GM12801 (cell line): ENCODE data around the gene UTS2R.

ENCODE experiments used
- TF ChIP-seq, protein P1 (sequence below): IDR thresholded peaks from one replicate; pipeline ENCODE4 v1.5.1; 2011; ENCODE audit warnings: control low read depth; ENCODE audit not compliant: insufficient read length; ENCODE audit errors: extremely low read depth

UTS2R gene

GRCh38 chr17:82339634-82340580, 31.7 kb upstream of the UTS2R start:
- TF ChIP-seq, protein P1, sequence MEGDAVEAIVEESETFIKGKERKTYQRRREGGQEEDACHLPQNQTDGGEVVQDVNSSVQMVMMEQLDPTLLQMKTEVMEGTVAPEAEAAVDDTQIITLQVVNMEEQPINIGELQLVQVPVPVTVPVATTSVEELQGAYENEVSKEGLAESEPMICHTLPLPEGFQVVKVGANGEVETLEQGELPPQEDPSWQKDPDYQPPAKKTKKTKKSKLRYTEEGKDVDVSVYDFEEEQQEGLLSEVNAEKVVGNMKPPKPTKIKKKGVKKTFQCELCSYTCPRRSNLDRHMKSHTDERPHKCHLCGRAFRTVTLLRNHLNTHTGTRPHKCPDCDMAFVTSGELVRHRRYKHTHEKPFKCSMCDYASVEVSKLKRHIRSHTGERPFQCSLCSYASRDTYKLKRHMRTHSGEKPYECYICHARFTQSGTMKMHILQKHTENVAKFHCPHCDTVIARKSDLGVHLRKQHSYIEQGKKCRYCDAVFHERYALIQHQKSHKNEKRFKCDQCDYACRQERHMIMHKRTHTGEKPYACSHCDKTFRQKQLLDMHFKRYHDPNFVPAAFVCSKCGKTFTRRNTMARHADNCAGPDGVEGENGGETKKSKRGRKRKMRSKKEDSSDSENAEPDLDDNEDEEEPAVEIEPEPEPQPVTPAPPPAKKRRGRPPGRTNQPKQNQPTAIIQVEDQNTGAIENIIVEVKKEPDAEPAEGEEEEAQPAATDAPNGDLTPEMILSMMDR: no peak

GRCh38 chr17:82342361-82343079, 29.0 kb upstream of the UTS2R start:
- TF ChIP-seq, protein P1: no peak

DNA sequence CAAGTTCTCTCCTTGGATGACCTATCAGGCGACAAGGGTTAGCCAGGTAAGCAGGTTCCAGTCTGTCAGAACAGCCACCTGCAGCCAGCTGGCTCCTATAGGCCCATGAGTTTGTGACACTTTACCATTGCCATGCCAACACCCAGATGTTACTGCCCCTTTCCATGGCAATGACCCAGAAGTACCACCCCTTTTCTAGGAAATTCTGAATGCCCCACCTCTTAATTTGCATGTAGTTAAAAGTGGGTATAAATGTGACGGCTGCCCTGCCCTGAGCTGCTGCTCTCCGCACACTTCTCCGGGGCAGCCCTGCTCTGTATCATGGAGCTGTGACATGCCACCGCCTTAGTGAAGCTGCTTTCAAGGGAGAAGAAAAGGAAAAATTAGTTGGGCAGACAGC, 28.0 kb upstream of the UTS2R start:
- TF ChIP-seq, protein P1: no peak

- TF ChIP-seq, protein P1: no peak
These were observed 27.2 kb upstream of the UTS2R start for GRCh38 chr17:82344175-82344907.

GRCh38 chr17:82345151-82345976, 26.2 kb upstream of the UTS2R start:
- TF ChIP-seq, protein P1: no peak

DNA sequence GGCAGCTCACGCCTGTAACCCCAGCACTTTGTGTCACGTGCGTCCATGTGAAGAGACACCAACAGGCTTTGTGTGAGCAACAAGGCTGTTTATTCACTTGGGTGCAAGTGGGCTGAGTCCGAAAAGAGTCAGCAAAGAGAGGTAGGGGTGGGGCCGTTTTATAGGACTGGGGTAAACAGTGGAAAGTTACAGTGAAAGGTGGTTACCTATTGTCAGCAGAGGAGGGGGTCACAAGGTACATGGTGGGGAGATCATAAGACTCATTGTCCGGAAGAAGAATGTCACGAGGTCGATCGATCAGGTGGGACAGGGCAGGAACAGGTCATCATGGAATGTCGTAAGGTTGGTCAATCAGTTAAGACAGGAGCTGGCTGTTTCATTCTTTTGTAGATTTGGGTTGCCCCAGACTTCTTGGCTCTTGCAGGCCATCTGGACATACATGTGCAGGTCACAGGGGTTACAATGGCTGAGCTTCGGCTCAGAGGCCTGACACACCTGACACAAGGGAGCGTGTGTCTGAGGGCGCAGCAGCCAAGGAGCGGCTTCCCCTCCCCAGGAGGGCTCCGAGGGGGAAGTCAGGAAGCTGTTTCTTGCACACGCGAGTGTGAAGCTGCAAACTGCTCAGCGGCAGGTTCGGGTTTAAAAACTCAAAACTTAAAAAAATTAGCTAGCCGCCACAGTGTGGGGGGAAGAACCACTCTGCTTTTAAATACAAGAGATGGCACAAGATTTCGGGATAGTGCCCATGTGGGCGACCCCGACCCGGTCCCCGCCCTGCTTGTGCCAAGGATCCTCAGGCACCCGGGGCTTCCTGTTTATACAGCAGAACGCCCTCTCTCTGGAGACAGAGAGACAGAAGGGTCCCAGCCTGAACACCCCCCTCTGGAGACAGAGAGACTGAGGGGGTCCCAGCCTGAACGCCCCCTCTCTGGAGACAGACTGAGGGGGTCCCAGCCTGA, 24.9 kb upstream of the UTS2R start:
- TF ChIP-seq, protein P1: no peak
